GM18498 (cell line): ENCODE results near the gene ATP2B2.

Experiments used
- ATAC-seq: cut with Tn5 transposase; IDR thresholded peaks from one replicate; pipeline ENCODE4 v1.9.1; 2021; ENCODE audit warnings: mild to moderate bottlenecking, moderate library complexity; ENCODE audit not compliant: unreplicated experiment

Gene ATP2B2

GRCh38 chr3:10471054-10471688 lies 34.2 kb downstream of the ATP2B2 start:
- no peak for ATAC-seq

DNA sequence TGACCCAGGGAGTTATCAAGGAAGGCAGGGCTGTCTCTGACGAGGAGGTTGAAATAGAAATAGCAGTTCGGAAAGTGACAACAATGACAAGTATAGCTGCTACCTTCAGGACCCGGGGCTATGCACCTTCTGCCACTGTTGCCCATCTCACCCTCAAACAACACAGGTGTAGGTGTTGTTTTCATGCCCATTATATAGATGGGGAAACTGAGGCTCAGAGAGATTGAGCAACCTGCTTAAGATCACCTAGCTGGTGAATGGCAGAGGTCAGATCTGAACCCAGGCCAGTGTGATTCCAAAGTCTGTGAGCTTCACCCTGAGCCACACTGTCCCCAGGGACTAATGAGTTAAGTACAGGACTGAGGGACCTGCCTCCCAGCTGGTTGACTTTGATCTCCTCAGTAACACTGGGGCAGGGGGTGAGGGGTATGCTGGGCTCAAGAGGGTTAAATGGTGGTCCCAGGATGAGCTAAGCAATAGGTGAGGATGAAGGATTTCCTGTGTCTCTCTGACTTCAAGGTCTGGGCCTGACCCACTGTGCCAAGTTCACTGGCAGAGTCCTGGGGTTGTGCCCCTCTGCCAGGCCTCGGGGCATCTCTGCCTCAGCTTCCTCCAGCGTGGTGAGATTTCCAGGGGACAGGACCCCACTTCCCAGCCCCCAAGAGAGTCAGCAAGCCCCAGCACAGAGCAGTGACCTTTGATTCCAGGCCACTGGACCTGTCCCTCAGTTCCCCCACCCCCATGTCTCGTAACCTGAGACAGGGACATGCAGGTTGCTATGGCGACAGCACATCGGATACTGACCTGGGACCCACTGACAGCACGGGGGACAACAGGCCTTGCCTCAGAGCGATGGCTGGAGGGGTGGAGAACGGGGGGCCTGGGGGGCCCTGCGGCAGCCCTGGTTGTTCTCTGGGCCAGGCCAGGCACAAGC lies 35.0 kb downstream of the ATP2B2 start:
- ATAC-seq = no peak

DNA sequence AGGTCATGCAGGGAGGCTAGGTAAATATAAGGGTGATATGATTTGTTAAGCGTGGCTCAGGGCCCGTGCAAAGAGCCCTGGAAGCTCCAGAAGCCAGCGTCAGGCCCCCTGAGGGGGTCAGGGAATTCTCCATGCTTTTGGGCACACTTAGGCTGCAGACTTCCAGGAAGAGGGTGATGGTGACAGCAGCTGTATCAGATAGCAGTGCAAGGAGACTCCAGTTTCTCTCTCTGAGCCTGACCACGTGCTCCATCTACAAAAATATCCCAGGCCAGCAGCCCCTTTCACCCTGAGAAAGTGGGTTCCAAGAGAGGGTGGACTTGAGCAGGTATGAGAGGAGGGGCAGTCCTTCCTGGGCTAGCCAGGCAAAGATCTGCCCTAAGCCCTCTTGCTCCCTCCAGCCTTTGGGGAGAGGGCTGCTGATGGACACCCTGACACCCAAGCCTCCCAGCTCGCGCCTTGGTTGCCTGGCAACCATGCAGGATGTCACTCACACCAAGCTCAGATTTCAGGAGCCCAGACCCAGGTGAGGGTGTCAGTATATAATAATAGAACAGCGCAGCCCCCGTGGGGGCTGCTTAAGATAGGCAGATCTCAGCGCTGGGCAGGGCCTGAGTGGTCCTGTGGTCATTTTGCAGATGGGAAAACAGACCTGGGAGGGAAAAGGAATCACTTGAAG lies 35.8 kb downstream of the ATP2B2 start:
- ATAC-seq = no peak

GRCh38 chr3:10468613-10469354 lies 36.6 kb downstream of the ATP2B2 start:
- no peak for ATAC-seq

DNA sequence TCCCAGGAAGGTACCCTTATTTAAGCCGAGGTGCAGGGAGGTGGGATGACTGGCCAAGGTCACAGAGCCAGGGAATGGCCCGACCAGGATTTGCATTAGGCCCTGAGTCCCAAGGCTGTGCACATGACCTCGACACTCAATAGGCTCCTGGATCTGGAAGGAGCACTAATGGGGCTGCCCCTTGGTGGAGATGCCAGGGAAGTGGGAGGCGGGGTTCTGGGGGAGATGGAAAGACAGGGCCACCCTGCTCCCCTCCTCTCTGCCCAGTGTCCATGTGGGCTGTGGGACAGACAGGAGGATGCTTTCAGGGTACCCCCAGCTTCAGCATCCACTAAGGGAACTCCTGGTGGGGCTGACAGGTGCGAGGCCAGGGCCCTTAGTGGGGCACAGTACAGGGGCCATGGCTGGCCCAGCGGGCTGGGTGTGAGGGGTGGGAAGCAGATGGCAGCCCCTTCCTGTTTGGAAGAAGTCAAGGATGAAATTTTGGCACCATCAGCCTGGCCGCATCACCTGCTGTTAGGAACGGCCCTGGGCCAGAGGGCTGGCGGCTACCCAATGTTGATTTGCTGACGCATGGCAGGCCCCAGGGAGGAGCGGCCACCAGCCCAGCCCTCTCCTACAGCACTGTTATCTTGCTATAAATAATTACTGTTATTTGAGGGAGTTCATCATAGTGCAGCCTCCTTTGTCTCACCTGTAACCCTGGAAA lies 37.3 kb downstream of the ATP2B2 start:
- ATAC-seq = no peak

GRCh38 chr3:10467204-10467603 lies 38.2 kb downstream of the ATP2B2 start:
- ATAC-seq = no peak

- ATAC-seq = no peak
These were observed 39.2 kb downstream of the ATP2B2 start for GRCh38 chr3:10466186-10466585.

- no peak for ATAC-seq
These were observed 40.2 kb downstream of the ATP2B2 start for GRCh38 chr3:10465161-10465560.

DNA sequence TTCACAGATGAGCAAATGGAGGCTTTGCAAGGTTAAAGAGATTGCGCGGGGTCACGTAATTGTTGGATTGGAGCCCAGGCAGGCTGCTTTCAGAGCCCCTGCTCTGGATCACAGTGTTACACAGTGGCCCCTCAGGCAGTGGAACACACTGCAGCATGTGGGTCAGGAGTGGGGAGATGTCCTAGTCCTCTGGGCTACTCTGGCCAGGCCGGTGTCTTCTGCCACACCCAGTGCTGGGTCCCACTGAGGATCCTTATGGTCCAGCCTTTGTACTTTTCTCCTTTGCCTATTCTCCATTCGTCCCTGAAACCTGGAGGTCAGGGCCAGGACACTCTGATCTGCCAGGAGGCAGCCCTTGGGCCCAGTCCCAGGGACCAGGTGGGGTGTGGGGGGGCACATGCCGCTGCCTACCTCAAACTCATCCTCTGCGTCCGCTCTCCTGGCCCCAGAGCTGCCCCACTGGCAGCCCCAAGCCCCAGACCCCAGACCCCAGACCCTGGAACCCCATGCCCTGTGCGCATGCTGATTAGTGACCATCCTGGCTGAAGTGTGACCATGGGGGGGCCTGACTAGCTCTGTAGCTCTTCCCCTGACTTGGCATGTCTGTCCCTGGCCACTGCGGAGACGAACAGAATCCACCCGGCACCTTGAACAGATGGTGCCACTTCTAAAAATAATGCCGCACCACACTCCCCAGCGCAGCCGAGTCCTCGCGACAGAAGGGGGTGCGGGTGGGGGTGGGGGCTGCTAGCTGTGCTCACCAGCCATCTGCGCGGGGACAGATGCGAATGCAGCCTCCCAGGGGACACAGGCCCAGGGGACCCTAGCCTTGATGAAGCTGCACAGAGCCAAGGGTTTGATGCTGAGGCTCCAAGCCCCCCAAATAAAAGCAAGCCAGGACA lies 41.6 kb downstream of the ATP2B2 start:
- no peak for ATAC-seq

DNA sequence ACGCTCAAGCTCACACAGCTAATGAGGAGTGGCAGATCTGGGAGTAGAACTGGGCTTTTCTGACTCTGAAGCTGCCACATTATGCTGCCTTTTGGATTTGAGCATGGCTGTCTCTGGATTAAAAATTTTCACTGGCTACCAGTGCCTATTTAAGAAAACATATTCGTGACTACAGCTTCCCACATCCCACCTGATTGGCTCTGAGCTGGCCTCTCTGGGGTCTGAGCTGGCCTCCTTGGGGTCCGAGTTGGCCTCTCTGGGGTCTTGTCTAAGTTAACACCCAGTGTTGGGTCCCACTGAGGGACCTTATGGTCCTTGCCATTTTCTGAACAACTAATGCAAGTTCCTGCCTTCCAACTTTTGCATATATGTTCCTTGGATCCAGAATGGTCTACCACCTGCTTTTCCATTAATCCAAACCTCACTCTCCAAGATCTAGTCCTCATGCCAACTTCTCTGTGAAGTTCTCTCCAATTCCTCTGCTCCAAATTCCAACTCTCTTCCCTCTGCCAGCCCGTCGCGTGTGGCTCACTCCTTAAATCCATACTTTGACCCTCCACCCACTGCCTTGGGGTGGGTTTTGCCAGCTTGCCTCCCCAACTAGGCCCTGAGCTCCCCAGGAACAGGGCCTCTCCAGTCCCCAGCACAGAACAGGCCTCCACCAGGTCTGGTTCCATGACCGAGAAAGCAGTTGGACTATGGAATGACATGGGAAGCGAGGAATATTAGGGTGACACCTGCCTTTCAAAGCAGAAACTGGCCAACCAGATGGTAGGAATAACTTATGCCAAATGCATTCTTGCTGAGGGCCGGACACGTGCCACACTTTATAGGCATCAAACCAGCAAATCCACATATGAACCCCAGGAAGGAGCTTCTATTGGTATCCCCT lies 42.5 kb downstream of the ATP2B2 start:
- no peak for ATAC-seq

GRCh38 chr3:10460951-10461545 lies 44.3 kb downstream of the ATP2B2 start:
- no peak for ATAC-seq

- ATAC-seq = no peak
These were observed 45.2 kb downstream of the ATP2B2 start for GRCh38 chr3:10459954-10460754.

DNA sequence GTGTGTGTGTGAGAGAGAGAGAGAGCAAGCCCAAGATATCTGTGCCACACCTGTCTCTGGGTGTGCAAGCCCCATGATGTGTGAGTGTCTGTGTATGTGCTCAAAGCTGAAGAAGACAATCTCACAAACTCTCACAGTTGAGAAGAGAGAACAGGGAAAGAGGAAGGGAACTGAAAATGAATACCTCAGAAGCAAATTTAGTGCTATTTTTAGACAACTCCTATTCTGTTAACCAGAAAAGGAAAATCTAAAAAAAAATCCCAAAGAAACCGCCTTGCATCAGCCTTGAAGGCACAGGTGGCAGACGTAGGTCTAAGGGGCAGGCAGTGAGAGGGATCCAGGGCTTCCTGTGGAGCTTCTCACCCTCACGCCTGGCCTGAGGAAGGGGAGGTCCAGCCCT lies 47.8 kb downstream of the ATP2B2 start:
- no peak for ATAC-seq

DNA sequence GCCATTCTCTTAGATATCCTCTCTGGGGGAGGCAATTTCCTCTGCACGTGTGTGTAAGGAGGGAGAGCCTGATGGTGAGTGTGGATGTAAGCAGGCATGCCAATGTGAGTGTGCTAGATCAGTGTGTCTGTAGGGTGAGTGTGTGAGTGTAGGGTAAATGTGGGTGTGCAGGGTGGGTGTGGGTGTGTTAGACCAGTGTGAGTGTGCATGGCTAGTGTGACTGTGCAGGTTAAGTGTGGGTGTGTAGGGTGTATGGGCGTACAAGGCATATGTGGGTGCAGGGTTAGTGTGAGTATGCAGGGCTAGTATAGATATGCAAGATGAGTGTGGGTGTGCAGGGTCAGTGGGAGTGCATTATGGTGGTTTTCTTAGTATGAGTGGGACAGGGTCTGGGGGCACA lies 48.4 kb downstream of the ATP2B2 start:
- ATAC-seq = no peak

DNA sequence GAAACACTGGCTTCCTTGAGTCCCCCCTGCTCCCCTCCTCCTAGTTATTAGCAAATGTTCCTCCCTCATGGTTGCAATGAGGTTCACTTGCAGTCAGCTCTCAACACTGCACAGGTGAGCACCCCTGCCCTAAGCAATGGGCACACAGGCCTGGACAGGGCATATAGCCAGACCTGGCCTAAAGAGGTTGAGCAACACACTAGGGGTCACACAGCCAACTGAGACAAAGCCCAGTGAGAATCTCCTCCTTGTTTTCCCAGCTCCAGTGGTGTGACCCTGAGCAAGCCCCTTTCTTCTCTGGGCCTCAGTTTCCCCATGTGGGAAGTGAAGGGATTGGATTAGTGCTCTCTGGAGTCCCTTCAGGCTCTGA lies 49.9 kb downstream of the ATP2B2 start:
- ATAC-seq = no peak

GRCh38 chr3:10454907-10455544 lies 50.4 kb downstream of the ATP2B2 start:
- no peak for ATAC-seq
